ENCODE measurements around the gene BSPRY. TPM values are rescaled to one million over a fixed set of nuclear protein-coding genes. Genes with fewer than 3 reads are reported as not detected.

The BSPRY gene
- total RNA-seq, 4 donors from 2014 or later, result 9.0 to 36.8 (median 26.8) TPM

GRCh38 chr9:113368982-113369854 lies 19.9 kb downstream of the BSPRY start:
- no peak for DNase-seq
- Histone ChIP-seq H3K4me3 (no peak overlapping the region), H3K36me3 (peaks cover 0 to 9% (median 3%) of the 10 kb centered on the region in 4 donors), H3K27me3 (no peaks in the 10 kb centered on the region), H3K4me1 (peaks cover 0 to 7% (median 2%) of the 10 kb centered on the region in 4 donors), H3K9me3 (no peaks in the 10 kb centered on the region), H3K27ac (no peak overlapping the region)
- 76 to 79% methylated on average over 2 to 13 of the region's 13 CpGs for WGBS, 2 donors (ENCODE audit: low coverage in 1 of 2)
- intact Hi-C loops (cut with DNase I; ENCODE audit: low total_unique reads), result no loop called here
- in situ Hi-C loops (cut with MboI; ENCODE audit: low pct_ligation_motif_present in 1 of 4, low pct_unique_long_range_greater_than_20kb in 1 of 4, low sequenced_read_pairs in 3 of 4), result no loop called here
- TF ChIP-seq POLR2AphosphoS5 (IDR thresholded peaks at IDR 0.05) (no peak), CTCF (IDR thresholded peaks at IDR 0.05) (no peak), POLR2A (IDR thresholded peaks at IDR 0.05) (no peak), EP300 (IDR thresholded peaks at IDR 0.05; ENCODE audit: low read depth) (no peak)

GRCh38 chr9:113369855-113370140 lies 20.5 kb downstream of the BSPRY start:
- Histone ChIP-seq H3K4me1 (peaks cover 0 to 11% (median 5%) of the 10 kb centered on the region in 4 donors), H3K27ac (no peak overlapping the region), H3K9me3 (no peaks in the 10 kb centered on the region), H3K36me3 (peaks cover 0 to 13% (median 3%) of the 10 kb centered on the region in 4 donors), H3K27me3 (no peaks in the 10 kb centered on the region), H3K4me3 (no peak overlapping the region)
- DNase-seq, result no peak
- no peak for TF ChIP-seq CTCF (IDR thresholded peaks at IDR 0.05)
- no peak for TF ChIP-seq POLR2A (IDR thresholded peaks at IDR 0.05)
- no peak for TF ChIP-seq EP300 (IDR thresholded peaks at IDR 0.05; ENCODE audit: low read depth)
- TF ChIP-seq POLR2AphosphoS5 (IDR thresholded peaks at IDR 0.05), result no peak
- WGBS, 2 donors (ENCODE audit: low coverage in 1 of 2), result 80 to 85% methylated on average over 1 to 8 of the region's 11 CpGs
- intact Hi-C loops (cut with DNase I; ENCODE audit: low total_unique reads), result no loop called here
- in situ Hi-C loops (cut with MboI; ENCODE audit: low pct_ligation_motif_present in 1 of 4, low pct_unique_long_range_greater_than_20kb in 1 of 4, low sequenced_read_pairs in 3 of 4), result no loop called here

- no peak for DNase-seq
- peaks cover 0 to 22% (median 12%) of the 10 kb centered on the region in 4 donors for H3K4me1 ChIP-seq
Measured at GRCh38 chr9:113370806-113371325, 21.5 kb downstream of the BSPRY start.

More at GRCh38 chr9:113370806-113371325, 21.5 kb downstream of the BSPRY start:
- Histone ChIP-seq H3K27me3 (no peaks in the 10 kb centered on the region), H3K36me3 (peaks cover 0 to 13% (median 3%) of the 10 kb centered on the region in 4 donors), H3K4me3 (no peak overlapping the region), H3K9me3 (no peaks in the 10 kb centered on the region), H3K27ac (no peak overlapping the region)
- in situ Hi-C loops (cut with MboI; ENCODE audit: low pct_ligation_motif_present in 1 of 4, low pct_unique_long_range_greater_than_20kb in 1 of 4, low sequenced_read_pairs in 3 of 4) (no loop called here), intact Hi-C loops (cut with DNase I; ENCODE audit: low total_unique reads) (no loop called here)
- WGBS, 2 donors (ENCODE audit: low coverage in 1 of 2), result 66 to 82% methylated on average over 4 to 8 of the region's 8 CpGs
- TF ChIP-seq POLR2A (IDR thresholded peaks at IDR 0.05), result no peak
- no peak for TF ChIP-seq EP300 (IDR thresholded peaks at IDR 0.05; ENCODE audit: low read depth)
- no peak for TF ChIP-seq POLR2AphosphoS5 (IDR thresholded peaks at IDR 0.05)
- no peak for TF ChIP-seq CTCF (IDR thresholded peaks at IDR 0.05)

All from transverse colon (tissue), 4 donors.